HCT116 (cell line): Measurements from ENCODE around the gene FSHR.

Experiments used
- ATF3 ChIP-seq: IDR thresholded peaks from 2 replicates; pipeline ENCODE4 v1.6.1; 2012
- EZH2phosphoT487 ChIP-seq: fragments of 200-600 bp; IDR thresholded peaks from 2 replicates; pipeline ENCODE4 v1.6.1; 2018; ENCODE audit warnings: antibody characterized with exemption, borderline replicate concordance
- POLR2A ChIP-seq: IDR thresholded peaks from 2 replicates; pipeline ENCODE4 v1.7.0; 2011; ENCODE audit warnings: borderline replicate concordance; ENCODE audit not compliant: insufficient read depth, insufficient read length; ENCODE audit errors: extremely low read depth
- POLR2AphosphoS5 ChIP-seq: IDR thresholded peaks from 2 replicates; pipeline ENCODE4 v1.6.1; 2011; ENCODE audit warnings: mild to moderate bottlenecking, low read depth, low read length, moderate library complexity
- SIN3A ChIP-seq: IDR thresholded peaks from 2 replicates; pipeline ENCODE4 v1.6.1; 2012; ENCODE audit warnings: low read depth
- SP1 ChIP-seq: IDR thresholded peaks from 2 replicates; pipeline ENCODE4 v1.6.1; 2012; ENCODE audit warnings: low read depth
- ZFX ChIP-seq: fragments of 450-650 bp; IDR thresholded peaks from 2 replicates; pipeline ENCODE4 v1.6.1; 2017
- TF ChIP-seq, protein P1 (sequence below), 3 experiments: fragments of 200-600 bp in 1 of 3; sonication (generic) in 1 of 3; IDR thresholded peaks in 2 of 3; conservative IDR thresholded peaks in 1 of 3; 2 replicates each; pipeline ENCODE4 v1.5.1; 2012 to 2017; ENCODE audit warnings: low read depth in 2 of 3, low read length in 2 of 3, antibody characterized with exemption in 1 of 3, borderline replicate concordance in 1 of 3, control low read depth in 1 of 3, mild to moderate bottlenecking in 1 of 3, mixed read lengths in 1 of 3, mixed run types in 1 of 3, moderate library complexity in 1 of 3; ENCODE audit not compliant: insufficient read depth in 1 of 3
- TF ChIP-seq, protein P2 (sequence below): IDR thresholded peaks from 2 replicates; pipeline ENCODE4 v1.6.1; 2012; ENCODE audit warnings: low read depth

DNA sequence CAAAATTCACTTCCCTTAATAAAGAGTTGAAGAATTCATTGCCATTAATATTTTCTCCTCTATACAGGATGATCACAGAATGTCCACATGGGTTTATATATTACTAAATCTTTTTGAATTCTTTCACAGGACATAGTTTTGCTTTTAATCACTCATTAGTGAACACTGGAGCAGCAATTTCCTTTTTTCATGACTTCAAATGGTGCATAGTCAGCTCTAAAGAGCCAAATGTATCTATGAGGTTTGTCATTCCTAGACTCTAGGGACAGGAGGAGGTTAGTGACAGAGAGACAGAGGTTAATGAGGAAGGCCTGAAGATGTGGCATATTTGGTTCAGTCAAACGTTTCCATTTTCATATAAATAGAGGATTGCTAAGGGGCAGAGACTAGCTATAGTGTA is 111.8 kb downstream of the FSHR start:
- TF ChIP-seq ATF3, result no peak
- TF ChIP-seq, protein P1, sequence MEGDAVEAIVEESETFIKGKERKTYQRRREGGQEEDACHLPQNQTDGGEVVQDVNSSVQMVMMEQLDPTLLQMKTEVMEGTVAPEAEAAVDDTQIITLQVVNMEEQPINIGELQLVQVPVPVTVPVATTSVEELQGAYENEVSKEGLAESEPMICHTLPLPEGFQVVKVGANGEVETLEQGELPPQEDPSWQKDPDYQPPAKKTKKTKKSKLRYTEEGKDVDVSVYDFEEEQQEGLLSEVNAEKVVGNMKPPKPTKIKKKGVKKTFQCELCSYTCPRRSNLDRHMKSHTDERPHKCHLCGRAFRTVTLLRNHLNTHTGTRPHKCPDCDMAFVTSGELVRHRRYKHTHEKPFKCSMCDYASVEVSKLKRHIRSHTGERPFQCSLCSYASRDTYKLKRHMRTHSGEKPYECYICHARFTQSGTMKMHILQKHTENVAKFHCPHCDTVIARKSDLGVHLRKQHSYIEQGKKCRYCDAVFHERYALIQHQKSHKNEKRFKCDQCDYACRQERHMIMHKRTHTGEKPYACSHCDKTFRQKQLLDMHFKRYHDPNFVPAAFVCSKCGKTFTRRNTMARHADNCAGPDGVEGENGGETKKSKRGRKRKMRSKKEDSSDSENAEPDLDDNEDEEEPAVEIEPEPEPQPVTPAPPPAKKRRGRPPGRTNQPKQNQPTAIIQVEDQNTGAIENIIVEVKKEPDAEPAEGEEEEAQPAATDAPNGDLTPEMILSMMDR (IDR thresholded peaks at IDR 0.05 in 2 of 3, conservative IDR thresholded peaks at IDR 0.05 in 1 of 3; ENCODE audit: borderline replicate concordance in 1 of 3, insufficient read depth in 1 of 3, low read depth in 2 of 3, low read length in 2 of 3), result no peak
- no peak for TF ChIP-seq SIN3A
- TF ChIP-seq, protein P2, sequence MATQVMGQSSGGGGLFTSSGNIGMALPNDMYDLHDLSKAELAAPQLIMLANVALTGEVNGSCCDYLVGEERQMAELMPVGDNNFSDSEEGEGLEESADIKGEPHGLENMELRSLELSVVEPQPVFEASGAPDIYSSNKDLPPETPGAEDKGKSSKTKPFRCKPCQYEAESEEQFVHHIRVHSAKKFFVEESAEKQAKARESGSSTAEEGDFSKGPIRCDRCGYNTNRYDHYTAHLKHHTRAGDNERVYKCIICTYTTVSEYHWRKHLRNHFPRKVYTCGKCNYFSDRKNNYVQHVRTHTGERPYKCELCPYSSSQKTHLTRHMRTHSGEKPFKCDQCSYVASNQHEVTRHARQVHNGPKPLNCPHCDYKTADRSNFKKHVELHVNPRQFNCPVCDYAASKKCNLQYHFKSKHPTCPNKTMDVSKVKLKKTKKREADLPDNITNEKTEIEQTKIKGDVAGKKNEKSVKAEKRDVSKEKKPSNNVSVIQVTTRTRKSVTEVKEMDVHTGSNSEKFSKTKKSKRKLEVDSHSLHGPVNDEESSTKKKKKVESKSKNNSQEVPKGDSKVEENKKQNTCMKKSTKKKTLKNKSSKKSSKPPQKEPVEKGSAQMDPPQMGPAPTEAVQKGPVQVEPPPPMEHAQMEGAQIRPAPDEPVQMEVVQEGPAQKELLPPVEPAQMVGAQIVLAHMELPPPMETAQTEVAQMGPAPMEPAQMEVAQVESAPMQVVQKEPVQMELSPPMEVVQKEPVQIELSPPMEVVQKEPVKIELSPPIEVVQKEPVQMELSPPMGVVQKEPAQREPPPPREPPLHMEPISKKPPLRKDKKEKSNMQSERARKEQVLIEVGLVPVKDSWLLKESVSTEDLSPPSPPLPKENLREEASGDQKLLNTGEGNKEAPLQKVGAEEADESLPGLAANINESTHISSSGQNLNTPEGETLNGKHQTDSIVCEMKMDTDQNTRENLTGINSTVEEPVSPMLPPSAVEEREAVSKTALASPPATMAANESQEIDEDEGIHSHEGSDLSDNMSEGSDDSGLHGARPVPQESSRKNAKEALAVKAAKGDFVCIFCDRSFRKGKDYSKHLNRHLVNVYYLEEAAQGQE, result no peak
- no peak for TF ChIP-seq POLR2AphosphoS5
- TF ChIP-seq POLR2A, result no peak
- no peak for TF ChIP-seq ZFX
- no peak for TF ChIP-seq EZH2phosphoT487
- TF ChIP-seq SP1, result no peak
